CD4-positive, alpha-beta T cell treated with Interleukin-4 for 4 hours (primary cell): ENCODE measurements around the gene RMRP.
"Not testable (repeated sequence)": the region's sequence is repeated elsewhere in the genome, so short reads cannot be mapped to it uniquely, and the experiment has no call there.

Source experiments
- DNase-seq: peaks from one replicate; pipeline ENCODE4 v3.0.0-alpha.2; 2020

RMRP gene

DNA sequence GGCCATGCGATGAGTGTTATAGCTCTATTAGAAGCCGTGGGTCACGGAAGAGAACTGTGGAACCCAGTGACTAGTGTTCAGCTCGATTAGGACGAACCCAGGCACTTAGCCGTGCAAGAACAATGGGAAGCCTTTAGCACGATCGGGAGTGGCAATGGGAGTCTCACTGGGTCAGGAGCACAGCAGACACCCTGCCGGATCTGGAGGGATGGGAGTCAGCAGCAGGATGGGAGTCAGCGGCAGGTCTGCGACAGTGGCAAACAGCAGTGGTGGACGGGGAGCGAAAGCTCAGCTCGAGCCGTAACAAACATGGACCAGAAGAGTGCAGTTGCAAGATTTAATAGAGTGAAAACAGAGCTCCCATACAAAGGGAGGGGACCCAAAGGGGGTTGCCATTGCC lies 17.4 kb downstream of the RMRP start:
- not testable (repeated sequence) for DNase-seq

- DNase-seq: no peak
Observed at GRCh38 chr9:35639631-35640030, 18.2 kb downstream of the RMRP start.

- not testable (repeated sequence) for DNase-seq
Observed at GRCh38 chr9:35639225-35639624, 18.6 kb downstream of the RMRP start.

DNA sequence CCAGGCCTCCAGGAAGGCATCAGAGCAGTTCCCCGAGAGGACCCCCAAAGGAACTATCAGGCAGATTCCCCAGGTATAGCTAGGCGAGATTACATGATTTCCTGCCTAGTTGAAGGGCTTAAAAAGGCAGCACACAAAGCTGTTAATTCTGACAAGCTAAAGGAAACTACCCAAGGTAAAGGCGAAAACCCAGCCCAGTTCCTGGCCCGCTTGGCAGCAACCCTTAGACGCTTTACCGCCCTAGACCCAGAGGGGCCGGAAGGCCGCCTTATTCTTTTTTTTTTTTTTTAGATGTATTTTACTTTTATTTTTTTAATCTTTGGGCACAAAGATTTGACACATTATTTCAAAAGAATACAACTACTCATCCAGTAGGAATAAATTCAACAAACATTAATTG lies 19.1 kb downstream of the RMRP start:
- DNase-seq: peak; percentile 57

- not testable (repeated sequence) for DNase-seq
Observed at GRCh38 chr9:35637427-35637955, 20.3 kb downstream of the RMRP start.

DNA sequence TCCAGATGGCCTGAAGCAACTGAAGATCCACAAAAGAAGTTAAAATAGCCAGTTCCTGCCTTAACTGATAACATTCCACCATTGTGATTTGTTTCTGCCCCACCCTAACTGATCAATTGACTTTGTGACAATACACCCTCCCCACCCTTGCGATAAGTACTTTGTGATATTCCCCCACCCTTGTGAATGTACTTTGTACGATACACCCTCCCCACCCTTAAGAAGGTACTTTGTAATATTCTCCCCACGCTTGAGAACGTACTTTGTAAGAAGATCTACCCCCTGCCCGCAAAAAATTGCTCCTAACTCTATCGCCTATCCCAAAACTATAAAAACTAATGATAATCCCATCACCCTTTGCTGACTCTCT lies 21.0 kb downstream of the RMRP start:
- DNase-seq: not testable (repeated sequence)

DNA sequence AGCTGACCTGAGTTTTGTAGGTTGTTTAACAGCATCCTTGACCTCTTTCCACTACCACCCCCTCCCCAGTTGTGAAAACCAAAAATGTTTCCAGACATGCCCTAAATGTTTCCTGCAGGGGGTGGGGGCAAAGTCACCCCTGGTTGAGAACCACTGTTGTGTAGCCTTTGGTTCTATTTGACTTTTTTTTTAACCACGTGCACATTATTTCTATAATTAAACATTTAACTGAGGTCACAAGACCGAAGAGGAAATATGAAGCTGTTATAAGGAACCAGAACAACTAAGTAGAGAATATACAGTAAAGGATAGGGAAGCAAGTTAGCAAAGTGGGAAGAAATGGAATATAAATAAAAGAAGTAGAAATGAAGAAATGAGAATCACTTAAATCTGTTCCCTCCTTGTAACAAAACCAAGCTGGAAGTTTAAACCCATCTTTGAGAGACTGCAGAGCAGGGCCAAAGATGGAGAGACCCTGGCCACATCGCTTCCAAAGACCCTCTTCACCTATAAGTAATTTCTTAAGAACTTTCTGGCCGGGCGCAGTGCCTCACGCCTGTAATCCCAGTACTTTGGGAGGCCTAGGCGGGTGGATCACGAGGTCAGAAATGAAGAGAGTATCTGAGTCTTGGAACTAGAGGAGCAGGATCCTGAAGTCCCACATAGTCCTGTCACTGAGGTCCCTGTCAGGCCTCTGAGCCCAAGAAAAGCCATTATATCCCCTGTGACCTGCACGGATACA lies 21.5 kb downstream of the RMRP start:
- no peak for DNase-seq

DNA sequence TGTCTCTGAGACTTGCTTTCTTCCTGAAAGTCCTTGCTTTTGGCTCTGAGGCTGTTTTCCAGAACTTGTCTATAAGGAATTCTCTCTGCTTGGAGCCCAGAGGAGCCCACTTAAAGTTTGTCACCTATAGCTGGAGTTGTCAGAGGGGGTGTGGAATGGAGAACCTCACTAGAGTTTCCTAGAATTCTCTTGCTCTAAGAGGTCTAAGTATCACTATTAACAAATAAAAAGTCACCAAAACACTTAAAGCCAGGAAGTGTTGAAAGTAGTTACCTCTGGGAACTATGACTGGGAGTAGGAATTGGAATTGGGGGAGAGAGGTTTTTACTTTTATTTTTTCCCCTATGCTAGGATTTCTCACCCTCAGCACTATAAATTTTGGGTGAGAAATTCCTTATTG lies 22.1 kb downstream of the RMRP start:
- DNase-seq: no peak

DNA sequence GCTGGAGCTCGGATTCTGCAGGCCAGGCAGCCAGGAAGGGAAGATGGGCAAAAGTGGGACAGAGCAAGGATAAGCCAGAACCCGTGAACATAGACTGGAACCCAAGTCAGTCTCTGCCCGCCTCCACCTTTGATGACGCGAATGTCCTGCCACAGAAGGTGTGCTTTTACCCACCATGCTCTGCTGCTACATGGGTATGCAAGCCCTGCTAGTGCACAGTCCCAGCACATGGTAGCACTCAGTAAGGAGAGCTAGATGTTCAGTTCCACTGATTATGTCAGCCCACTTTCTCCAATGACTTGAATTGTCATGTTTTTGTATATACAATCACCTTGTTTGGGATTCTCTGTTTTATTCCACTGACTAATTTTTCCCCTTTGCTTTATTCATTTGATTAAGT lies 28.2 kb downstream of the RMRP start:
- no peak for DNase-seq

GRCh38 chr9:35628389-35628991 lies 29.3 kb downstream of the RMRP start:
- DNase-seq: no peak

DNA sequence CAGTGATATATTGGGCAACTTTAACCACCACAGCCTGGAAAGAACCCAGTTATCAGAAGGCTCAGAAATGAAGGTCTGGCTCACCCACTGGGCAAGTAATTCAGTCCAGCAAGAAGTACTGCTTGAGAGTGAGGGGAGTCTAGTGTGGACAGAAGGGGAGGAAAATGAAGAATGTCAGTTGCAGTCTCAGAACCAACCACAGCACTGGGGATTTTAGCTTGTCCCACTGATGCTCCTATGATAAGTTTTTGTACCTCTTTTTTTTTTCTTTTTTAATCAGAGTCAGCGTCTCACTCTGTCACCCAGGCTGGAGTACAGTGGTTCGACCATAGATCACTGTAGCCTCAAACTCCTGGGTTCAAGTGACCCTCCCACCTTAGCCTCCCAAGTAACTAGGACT lies 30.2 kb downstream of the RMRP start:
- DNase-seq: no peak

- no peak for DNase-seq
Observed at GRCh38 chr9:35619800-35620158, 38.0 kb downstream of the RMRP start.

GRCh38 chr9:35618854-35619799 lies 38.7 kb downstream of the RMRP start:
- peak; percentile 40 for DNase-seq

- no peak for DNase-seq
Observed at GRCh38 chr9:35618325-35618727, 39.5 kb downstream of the RMRP start, which contains the start of gene CD72. Gene CD72, minus strand, starts transcription at chr9:35618413. Its CDS starts 110 bp downstream, at chr9:35618303.

GRCh38 chr9:35617548-35617947 lies 40.3 kb downstream of the RMRP start:
- no peak for DNase-seq

DNA sequence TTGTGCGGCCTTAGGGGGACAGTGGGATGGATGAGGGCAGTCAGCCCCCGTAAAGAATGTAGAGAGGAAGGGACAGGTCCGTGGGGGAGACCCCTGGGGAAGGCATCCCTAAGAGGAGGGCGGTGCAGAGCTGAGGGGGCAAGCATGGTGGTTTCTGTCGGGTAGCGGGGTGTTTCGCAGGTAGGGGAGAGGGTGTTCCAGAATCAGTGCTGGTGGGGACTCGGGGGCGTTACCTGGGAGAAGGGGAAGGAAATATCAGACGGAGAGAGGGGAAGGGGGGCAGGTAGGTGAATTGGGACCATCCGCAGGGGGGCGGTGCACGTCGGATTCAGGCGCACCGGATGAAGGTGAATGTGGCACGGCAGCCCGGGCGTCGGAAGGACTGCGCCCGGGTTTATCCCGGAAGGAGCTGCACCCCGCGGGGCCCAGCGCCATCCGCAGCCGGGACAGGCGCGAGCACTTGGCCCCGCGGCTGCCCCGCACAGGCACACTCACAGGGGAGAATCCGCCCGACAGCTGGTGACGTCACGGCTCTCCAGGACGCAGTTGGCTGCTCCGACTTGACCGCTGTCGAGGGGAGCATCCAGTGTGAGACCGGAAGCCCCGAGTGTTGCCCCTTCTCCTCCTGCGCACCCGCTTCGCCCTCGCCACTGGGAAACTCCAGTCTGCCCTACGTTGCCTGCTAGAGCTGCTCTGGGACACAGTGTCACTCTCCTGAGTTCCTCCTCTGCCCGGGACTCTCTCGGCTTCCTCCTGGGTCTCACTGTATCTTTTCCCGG lies 40.9 kb downstream of the RMRP start:
- peak; percentile 68 for DNase-seq

DNA sequence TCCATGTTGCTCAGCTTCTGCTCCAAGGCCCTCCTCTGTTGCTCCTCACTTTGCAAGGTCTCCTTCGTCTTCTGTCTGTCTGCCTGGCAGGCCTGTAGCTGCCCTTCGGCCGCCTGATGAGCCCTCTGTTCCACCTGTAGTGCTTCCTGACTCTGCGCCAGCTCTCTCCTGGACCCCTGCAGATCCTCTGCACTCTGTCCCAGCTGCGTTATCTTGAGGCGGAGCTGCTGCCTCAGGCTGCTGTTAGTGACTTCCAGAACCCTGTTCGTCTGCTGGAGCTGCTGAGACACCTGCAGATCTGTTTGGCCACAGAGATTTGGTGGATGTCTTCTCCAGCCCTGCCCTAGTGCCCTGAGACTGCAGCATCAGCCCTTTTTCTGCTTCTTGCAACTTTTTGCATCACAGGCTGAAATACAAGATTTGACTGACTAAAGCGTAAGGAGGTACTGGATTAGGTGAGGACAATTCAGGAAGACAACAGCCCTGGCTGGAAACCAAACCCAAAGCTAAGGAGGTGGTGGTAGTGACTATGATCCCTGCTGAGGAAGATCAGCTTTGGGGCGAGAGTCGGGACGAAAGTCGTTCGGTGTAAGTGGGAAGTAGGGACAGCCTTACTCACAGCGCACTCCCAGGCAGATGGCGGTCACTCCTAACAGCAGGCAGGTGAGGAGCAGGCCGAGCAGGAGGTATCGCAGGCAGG lies 41.7 kb downstream of the RMRP start:
- DNase-seq: no peak

DNA sequence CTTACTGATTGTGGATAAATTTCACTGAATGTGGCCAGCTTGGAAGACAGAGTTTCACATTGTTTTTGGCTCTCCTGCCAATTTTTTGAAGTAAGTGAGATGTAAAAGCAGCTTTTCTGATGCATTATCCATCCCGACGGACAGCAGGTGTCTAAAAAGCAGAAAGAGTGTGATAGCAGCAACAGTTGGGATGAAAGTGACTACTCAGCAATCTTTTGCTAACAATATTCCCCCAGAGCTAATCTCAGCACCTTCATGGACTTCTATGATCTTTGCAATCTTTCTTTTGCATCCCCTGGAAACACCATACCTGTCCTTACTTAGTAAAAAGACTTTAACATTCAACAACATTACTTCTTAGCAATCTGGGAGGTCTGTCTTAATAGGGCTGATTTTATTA lies 45.0 kb downstream of the RMRP start:
- DNase-seq: no peak

DNA sequence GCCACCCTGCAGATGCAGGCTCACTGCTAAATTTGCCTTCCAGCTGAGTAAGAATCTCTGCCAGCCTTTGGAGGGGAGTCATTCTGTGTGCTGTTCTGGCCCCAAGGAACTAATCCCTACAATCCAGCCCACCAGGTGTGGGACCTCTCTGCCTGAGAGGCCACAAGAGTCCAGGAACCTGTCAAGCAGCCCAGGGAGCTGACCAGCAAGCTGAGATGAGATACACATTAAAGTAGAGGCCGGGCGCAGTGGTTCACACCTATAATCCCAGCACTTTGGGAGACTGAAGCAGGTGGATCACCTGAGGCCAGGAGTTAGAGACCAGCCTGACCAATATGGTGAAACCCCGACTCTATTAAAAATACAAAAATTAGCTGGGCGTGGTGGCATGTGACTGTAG lies 45.8 kb downstream of the RMRP start:
- not testable (repeated sequence) for DNase-seq

DNA sequence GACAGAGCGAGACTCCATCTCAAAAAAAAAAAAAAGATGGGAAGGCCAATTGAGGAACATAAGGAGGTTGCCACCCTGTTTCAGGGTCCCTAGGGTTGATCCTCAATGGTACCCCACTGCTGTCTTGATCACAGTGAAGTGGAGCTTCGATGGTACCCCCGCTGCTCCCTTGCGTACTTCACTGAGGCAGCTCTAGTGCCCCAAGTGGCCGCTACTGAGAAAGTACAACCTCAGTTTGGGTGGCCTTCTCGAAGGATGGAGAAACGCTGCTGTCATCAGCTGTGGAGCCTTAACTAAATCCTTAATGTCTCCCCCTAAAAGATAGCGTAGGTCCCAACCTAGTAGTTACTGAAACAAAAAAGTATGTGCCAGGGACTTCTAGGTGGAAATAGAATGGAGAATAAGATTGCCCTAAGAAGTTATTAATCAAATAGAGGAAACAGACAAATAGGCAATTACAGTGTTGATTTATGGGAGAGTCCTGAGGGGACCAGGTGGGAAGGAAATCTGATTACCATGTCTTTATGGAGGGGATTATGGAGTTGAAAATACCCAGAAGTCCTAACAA lies 46.5 kb downstream of the RMRP start:
- DNase-seq: peak; percentile 66

DNA sequence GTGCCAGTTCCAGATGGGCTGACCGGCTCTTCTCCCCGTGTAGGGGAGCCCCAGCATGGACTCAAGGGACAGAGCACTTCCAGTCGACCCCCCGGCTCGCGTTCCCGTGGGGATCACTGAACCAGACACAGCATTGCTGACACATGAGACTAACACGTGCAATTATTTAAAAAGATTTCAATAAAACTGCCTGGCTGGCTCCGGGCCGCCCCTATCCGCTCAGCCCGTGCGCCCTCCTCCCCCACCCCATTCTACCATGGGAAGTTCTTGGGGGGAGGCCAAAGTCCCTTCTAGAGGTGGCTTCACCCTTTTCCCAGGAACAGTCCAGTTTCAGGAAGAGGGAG lies 48.0 kb downstream of the RMRP start:
- DNase-seq: no peak
